ENCODE data around the gene HHAT.

HHAT gene

DNA sequence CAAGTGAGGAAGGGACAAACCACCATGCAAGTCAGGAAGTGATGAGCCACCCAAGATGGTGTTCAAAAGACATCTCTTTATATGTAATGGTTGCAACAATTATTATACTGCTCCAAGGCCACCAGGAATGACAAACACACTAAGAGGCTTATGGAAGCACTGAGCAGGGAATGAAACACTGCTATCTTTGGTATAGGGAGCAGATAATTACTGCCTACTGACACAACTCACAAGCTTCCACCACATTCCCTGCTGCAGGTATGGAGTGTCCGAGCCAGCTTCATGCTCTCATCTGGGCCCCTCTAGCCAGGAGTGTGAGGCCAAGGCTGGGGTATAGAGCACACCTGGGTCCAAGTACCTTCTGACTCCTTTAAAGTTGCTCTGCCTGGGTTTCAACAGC is 371.4 kb downstream of the HHAT start:
- ATAC-seq (ENCODE audit: insufficient read depth, low read depth), result no peak
- no peak for DNase-seq
- Histone ChIP-seq H3K4me3 (ENCODE audit: low read depth in 1 of 2, low read length in 2 of 2) (no peak overlapping the region), H3K36me3 (ENCODE audit: insufficient read depth, low read length) (no peaks in the 10 kb centered on the region), H3K27ac (ENCODE audit: low read length) (no peak overlapping the region), H3K79me2 (ENCODE audit: insufficient read depth, low read length) (no peaks in the 10 kb centered on the region), H3K9me3 (ENCODE audit: insufficient read depth, low read length, severe bottlenecking) (no peaks in the 10 kb centered on the region), H3K27me3 (ENCODE audit: insufficient read depth, low read length, poor library complexity) (peaks cover 2% of the 10 kb centered on the region), H3K4me2 (ENCODE audit: insufficient read depth, low read length) (no peak overlapping the region), H3K9ac (ENCODE audit: low read depth, low read length) (no peak overlapping the region), H4K20me1 (ENCODE audit: insufficient read depth, low read length) (no peaks in the 10 kb centered on the region), H3K4me1 (ENCODE audit: insufficient read depth, low read length) (no peaks in the 10 kb centered on the region), H2AFZ (ENCODE audit: low read depth, low read length) (no peak overlapping the region)
- TF ChIP-seq EZH2 (IDR thresholded peaks at IDR 0.05; ENCODE audit: borderline replicate concordance, low read depth, low read length, severe bottlenecking), result no peak
- TF ChIP-seq, protein P1, sequence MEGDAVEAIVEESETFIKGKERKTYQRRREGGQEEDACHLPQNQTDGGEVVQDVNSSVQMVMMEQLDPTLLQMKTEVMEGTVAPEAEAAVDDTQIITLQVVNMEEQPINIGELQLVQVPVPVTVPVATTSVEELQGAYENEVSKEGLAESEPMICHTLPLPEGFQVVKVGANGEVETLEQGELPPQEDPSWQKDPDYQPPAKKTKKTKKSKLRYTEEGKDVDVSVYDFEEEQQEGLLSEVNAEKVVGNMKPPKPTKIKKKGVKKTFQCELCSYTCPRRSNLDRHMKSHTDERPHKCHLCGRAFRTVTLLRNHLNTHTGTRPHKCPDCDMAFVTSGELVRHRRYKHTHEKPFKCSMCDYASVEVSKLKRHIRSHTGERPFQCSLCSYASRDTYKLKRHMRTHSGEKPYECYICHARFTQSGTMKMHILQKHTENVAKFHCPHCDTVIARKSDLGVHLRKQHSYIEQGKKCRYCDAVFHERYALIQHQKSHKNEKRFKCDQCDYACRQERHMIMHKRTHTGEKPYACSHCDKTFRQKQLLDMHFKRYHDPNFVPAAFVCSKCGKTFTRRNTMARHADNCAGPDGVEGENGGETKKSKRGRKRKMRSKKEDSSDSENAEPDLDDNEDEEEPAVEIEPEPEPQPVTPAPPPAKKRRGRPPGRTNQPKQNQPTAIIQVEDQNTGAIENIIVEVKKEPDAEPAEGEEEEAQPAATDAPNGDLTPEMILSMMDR (IDR thresholded peaks at IDR 0.05; ENCODE audit: borderline replicate concordance, extremely low read depth, low read length, poor library complexity, severe bottlenecking), result no peak

DNA sequence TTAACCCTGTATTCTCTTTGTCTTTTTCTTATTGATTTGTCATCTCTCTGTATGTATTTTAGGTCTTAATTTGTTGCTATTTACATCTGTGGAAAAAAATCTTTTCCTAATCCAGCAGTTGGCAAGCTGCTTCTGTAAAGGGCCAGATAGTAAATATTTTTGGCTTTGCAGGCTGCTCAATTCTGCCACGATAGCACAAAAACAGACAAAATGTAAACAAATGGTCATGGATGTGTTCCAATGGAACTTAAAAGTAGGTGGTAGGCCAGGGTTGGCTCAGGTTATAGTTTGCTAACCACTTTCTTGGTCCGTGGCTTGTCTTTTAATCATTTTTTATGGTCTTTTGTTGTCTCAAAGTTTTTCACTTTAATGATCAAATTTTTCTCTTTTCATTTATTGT is 371.8 kb downstream of the HHAT start:
- Histone ChIP-seq H2AFZ (ENCODE audit: low read depth, low read length) (no peak overlapping the region), H3K4me1 (ENCODE audit: insufficient read depth, low read length) (no peaks in the 10 kb centered on the region), H3K9me3 (ENCODE audit: insufficient read depth, low read length, severe bottlenecking) (no peaks in the 10 kb centered on the region), H3K9ac (ENCODE audit: low read depth, low read length) (no peak overlapping the region), H3K36me3 (ENCODE audit: insufficient read depth, low read length) (no peaks in the 10 kb centered on the region), H3K27me3 (ENCODE audit: insufficient read depth, low read length, poor library complexity) (peaks cover 2% of the 10 kb centered on the region), H3K4me3 (ENCODE audit: low read depth in 1 of 2, low read length in 2 of 2) (no peak overlapping the region), H3K79me2 (ENCODE audit: insufficient read depth, low read length) (no peaks in the 10 kb centered on the region), H3K27ac (ENCODE audit: low read length) (no peak overlapping the region), H4K20me1 (ENCODE audit: insufficient read depth, low read length) (no peaks in the 10 kb centered on the region), H3K4me2 (ENCODE audit: insufficient read depth, low read length) (no peak overlapping the region)
- no peak for DNase-seq
- TF ChIP-seq, protein P1 (IDR thresholded peaks at IDR 0.05; ENCODE audit: borderline replicate concordance, extremely low read depth, low read length, poor library complexity, severe bottlenecking), result no peak
- no peak for TF ChIP-seq EZH2 (IDR thresholded peaks at IDR 0.05; ENCODE audit: borderline replicate concordance, low read depth, low read length, severe bottlenecking)
- no peak for ATAC-seq (ENCODE audit: insufficient read depth, low read depth)

DNA sequence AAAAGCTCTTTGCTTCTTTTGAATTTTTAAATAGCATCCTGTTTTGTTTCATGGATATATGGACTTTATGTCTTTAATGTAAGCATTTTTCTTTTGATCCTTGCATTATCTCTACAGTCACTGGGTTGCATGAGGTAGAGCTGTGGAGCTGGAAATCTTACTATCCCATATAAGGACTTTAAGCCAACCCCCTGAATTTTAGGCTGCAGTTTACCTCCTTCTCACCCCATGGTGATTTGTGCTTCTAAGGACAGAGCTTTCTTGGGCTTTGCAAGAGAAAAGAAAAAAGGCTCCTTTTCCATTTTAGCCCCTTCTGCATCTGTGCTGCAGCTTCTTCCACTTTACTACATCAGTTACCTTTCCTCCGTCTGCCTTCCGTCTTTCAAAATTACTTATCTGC is 373.8 kb downstream of the HHAT start:
- no peak overlapping the region for H3K27ac ChIP-seq (ENCODE audit: low read length)
- no peaks in the 10 kb centered on the region for H4K20me1 ChIP-seq (ENCODE audit: insufficient read depth, low read length)
- ATAC-seq (ENCODE audit: insufficient read depth, low read depth), result no peak
- no peak overlapping the region for H2AFZ ChIP-seq (ENCODE audit: low read depth, low read length)
- no peak overlapping the region for H3K4me2 ChIP-seq (ENCODE audit: insufficient read depth, low read length)
- no peak for DNase-seq
- no peak overlapping the region for H3K4me3 ChIP-seq (ENCODE audit: low read depth in 1 of 2, low read length in 2 of 2)
- H3K27me3 ChIP-seq (ENCODE audit: insufficient read depth, low read length, poor library complexity), result peaks cover 2% of the 10 kb centered on the region
- H3K9ac ChIP-seq (ENCODE audit: low read depth, low read length), result no peak overlapping the region
- no peaks in the 10 kb centered on the region for H3K9me3 ChIP-seq (ENCODE audit: insufficient read depth, low read length, severe bottlenecking)
- H3K36me3 ChIP-seq (ENCODE audit: insufficient read depth, low read length), result no peaks in the 10 kb centered on the region
- H3K79me2 ChIP-seq (ENCODE audit: insufficient read depth, low read length), result no peaks in the 10 kb centered on the region
- H3K4me1 ChIP-seq (ENCODE audit: insufficient read depth, low read length), result no peaks in the 10 kb centered on the region
- TF ChIP-seq, protein P1 (IDR thresholded peaks at IDR 0.05; ENCODE audit: borderline replicate concordance, extremely low read depth, low read length, poor library complexity, severe bottlenecking), result no peak
- no peak for TF ChIP-seq EZH2 (IDR thresholded peaks at IDR 0.05; ENCODE audit: borderline replicate concordance, low read depth, low read length, severe bottlenecking)

DNA sequence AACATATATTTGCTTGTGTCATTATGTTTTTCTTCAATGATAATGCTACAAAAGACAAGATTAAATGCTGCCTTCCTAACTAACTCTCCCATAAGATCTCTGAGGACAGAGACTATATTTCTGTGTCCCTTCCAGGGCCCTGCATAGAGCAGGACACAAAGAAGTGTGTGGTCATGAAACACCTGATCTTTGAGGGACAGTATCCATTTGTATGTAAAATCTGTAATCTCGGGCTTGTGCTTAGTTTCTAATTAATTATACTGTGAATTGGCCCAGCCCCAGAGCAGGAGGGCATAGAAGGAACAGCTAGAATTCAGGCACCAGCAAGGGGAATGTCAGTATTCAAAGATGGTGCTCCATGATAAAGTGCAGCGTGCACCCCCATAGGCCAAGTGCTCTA is 374.9 kb downstream of the HHAT start:
- Histone ChIP-seq H2AFZ (ENCODE audit: low read depth, low read length) (no peak overlapping the region), H3K36me3 (ENCODE audit: insufficient read depth, low read length) (no peaks in the 10 kb centered on the region), H3K79me2 (ENCODE audit: insufficient read depth, low read length) (no peaks in the 10 kb centered on the region), H3K4me3 (ENCODE audit: low read depth in 1 of 2, low read length in 2 of 2) (no peak overlapping the region), H3K4me2 (ENCODE audit: insufficient read depth, low read length) (no peak overlapping the region), H4K20me1 (ENCODE audit: insufficient read depth, low read length) (no peaks in the 10 kb centered on the region), H3K9ac (ENCODE audit: low read depth, low read length) (no peak overlapping the region), H3K9me3 (ENCODE audit: insufficient read depth, low read length, severe bottlenecking) (no peaks in the 10 kb centered on the region), H3K27ac (ENCODE audit: low read length) (no peak overlapping the region), H3K4me1 (ENCODE audit: insufficient read depth, low read length) (no peaks in the 10 kb centered on the region), H3K27me3 (ENCODE audit: insufficient read depth, low read length, poor library complexity) (peaks cover under 1% of the 10 kb centered on the region)
- DNase-seq (no peak), ATAC-seq (ENCODE audit: insufficient read depth, low read depth) (no peak)
- TF ChIP-seq, protein P1 (IDR thresholded peaks at IDR 0.05; ENCODE audit: borderline replicate concordance, extremely low read depth, low read length, poor library complexity, severe bottlenecking), result no peak
- no peak for TF ChIP-seq EZH2 (IDR thresholded peaks at IDR 0.05; ENCODE audit: borderline replicate concordance, low read depth, low read length, severe bottlenecking)
